T-helper 9 cell (primary cell): Measurements from ENCODE around the gene OVOL1.

Experiments used
- DNase-seq: peaks from one replicate; pipeline ENCODE4 v3.0.0-alpha.2; 2020

The OVOL1 gene

GRCh38 chr11:65793144-65793581, 6.3 kb downstream of the OVOL1 start:
- no peak for DNase-seq

- no peak for DNase-seq
Measured at GRCh38 chr11:65793625-65794400, 7.0 kb downstream of the OVOL1 start.

- DNase-seq, result no peak
Measured at GRCh38 chr11:65794570-65795510, 8.0 kb downstream of the OVOL1 start.

- DNase-seq, result no peak
Measured at GRCh38 chr11:65796726-65797601, 10.1 kb downstream of the OVOL1 start.

- no peak for DNase-seq
Measured at GRCh38 chr11:65797711-65798110, 10.8 kb downstream of the OVOL1 start.

- no peak for DNase-seq
Measured at GRCh38 chr11:65798882-65799281, 12.0 kb downstream of the OVOL1 start.

GRCh38 chr11:65801153-65801987, 14.5 kb downstream of the OVOL1 start:
- no peak for DNase-seq

- DNase-seq, result no peak
Measured at GRCh38 chr11:65802841-65803240, 16.0 kb downstream of the OVOL1 start.

GRCh38 chr11:65803797-65804492, 17.1 kb downstream of the OVOL1 start:
- no peak for DNase-seq

GRCh38 chr11:65806979-65807378, 20.1 kb downstream of the OVOL1 start:
- DNase-seq, result no peak

GRCh38 chr11:65808744-65809341, 22.0 kb downstream of the OVOL1 start:
- no peak for DNase-seq

- no peak for DNase-seq
Measured at GRCh38 chr11:65809496-65809895, 22.6 kb downstream of the OVOL1 start.

- DNase-seq, result no peak
Measured at GRCh38 chr11:65810046-65810868, 23.4 kb downstream of the OVOL1 start.

- no peak for DNase-seq
Measured at GRCh38 chr11:65811764-65812475, 25.1 kb downstream of the OVOL1 start.

GRCh38 chr11:65814131-65814985, 27.5 kb downstream of the OVOL1 start:
- DNase-seq, result no peak

- DNase-seq, result no peak
Measured at GRCh38 chr11:65814986-65815565, 28.2 kb downstream of the OVOL1 start.

GRCh38 chr11:65816696-65817095, 29.8 kb downstream of the OVOL1 start:
- no peak for DNase-seq
